ENCODE results near the gene SDK1.

SDK1 gene

GRCh38 chr7:3380886-3381685 lies 80.0 kb downstream of the SDK1 start:
- H3K9me3 Mint-ChIP-seq, result no peaks in the 10 kb centered on the region
- no peaks in the 10 kb centered on the region for H3K4me1 Mint-ChIP-seq (ENCODE audit: low read depth)
- no peaks in the 10 kb centered on the region for H3K36me3 Mint-ChIP-seq (ENCODE audit: low read depth)
- H3K4me3 Mint-ChIP-seq, result no peak overlapping the region
- peaks cover 1% of the 10 kb centered on the region for H3K27me3 Mint-ChIP-seq
- intact Hi-C loops (cut with micrococcal nuclease), result no loop called here
- H3K27ac Mint-ChIP-seq, result no peak overlapping the region

- intact Hi-C loops (cut with micrococcal nuclease), result no loop called here
- no peak overlapping the region for H3K27ac Mint-ChIP-seq
- H3K36me3 Mint-ChIP-seq (ENCODE audit: low read depth), result no peaks in the 10 kb centered on the region
- no peak overlapping the region for H3K4me3 Mint-ChIP-seq
- H3K27me3 Mint-ChIP-seq, result no peaks in the 10 kb centered on the region
- no peaks in the 10 kb centered on the region for H3K4me1 Mint-ChIP-seq (ENCODE audit: low read depth)
- no peaks in the 10 kb centered on the region for H3K9me3 Mint-ChIP-seq
Observed at GRCh38 chr7:3386423-3387190, 85.6 kb downstream of the SDK1 start.

- H3K4me1 Mint-ChIP-seq (ENCODE audit: low read depth), result no peaks in the 10 kb centered on the region
- no peaks in the 10 kb centered on the region for H3K36me3 Mint-ChIP-seq (ENCODE audit: low read depth)
- no peak overlapping the region for H3K4me3 Mint-ChIP-seq
- peaks cover 21% of the 10 kb centered on the region for H3K9me3 Mint-ChIP-seq
- intact Hi-C loops (cut with micrococcal nuclease), result no loop called here
- no peak overlapping the region for H3K27ac Mint-ChIP-seq
- H3K27me3 Mint-ChIP-seq, result no peaks in the 10 kb centered on the region
Observed at GRCh38 chr7:3393862-3394261, 92.8 kb downstream of the SDK1 start.

- intact Hi-C loops (cut with micrococcal nuclease), result no loop called here
- Mint-ChIP-seq H3K9me3 (peaks cover 21% of the 10 kb centered on the region), H3K27ac (no peak overlapping the region), H3K27me3 (peaks cover 1% of the 10 kb centered on the region), H3K4me1 (ENCODE audit: low read depth) (no peaks in the 10 kb centered on the region), H3K36me3 (ENCODE audit: low read depth) (no peaks in the 10 kb centered on the region), H3K4me3 (no peak overlapping the region)
Observed at GRCh38 chr7:3397324-3397723, 96.3 kb downstream of the SDK1 start.

- H3K4me1 Mint-ChIP-seq (ENCODE audit: low read depth), result no peaks in the 10 kb centered on the region
- H3K4me3 Mint-ChIP-seq, result no peak overlapping the region
- H3K9me3 Mint-ChIP-seq, result peaks cover 21% of the 10 kb centered on the region
- no peak overlapping the region for H3K27ac Mint-ChIP-seq
- intact Hi-C loops (cut with micrococcal nuclease), result no loop called here
- peaks cover 1% of the 10 kb centered on the region for H3K27me3 Mint-ChIP-seq
- no peaks in the 10 kb centered on the region for H3K36me3 Mint-ChIP-seq (ENCODE audit: low read depth)
Observed at GRCh38 chr7:3399858-3400257, 98.8 kb downstream of the SDK1 start.

- no peak overlapping the region for H3K4me3 Mint-ChIP-seq
- intact Hi-C loops (cut with micrococcal nuclease), result no loop called here
- H3K27ac Mint-ChIP-seq, result no peak overlapping the region
- no peaks in the 10 kb centered on the region for H3K4me1 Mint-ChIP-seq (ENCODE audit: low read depth)
- peaks cover 3% of the 10 kb centered on the region for H3K27me3 Mint-ChIP-seq
- H3K36me3 Mint-ChIP-seq (ENCODE audit: low read depth), result no peaks in the 10 kb centered on the region
- no peaks in the 10 kb centered on the region for H3K9me3 Mint-ChIP-seq
Observed at GRCh38 chr7:3404501-3404900, 103.4 kb downstream of the SDK1 start.

GRCh38 chr7:3408814-3409595 lies 108.0 kb downstream of the SDK1 start:
- Mint-ChIP-seq H3K4me1 (ENCODE audit: low read depth) (no peaks in the 10 kb centered on the region), H3K4me3 (no peak overlapping the region), H3K27ac (no peak overlapping the region), H3K9me3 (no peaks in the 10 kb centered on the region), H3K27me3 (peaks cover 2% of the 10 kb centered on the region), H3K36me3 (ENCODE audit: low read depth) (no peaks in the 10 kb centered on the region)
- intact Hi-C loops (cut with micrococcal nuclease), result no loop called here

GRCh38 chr7:3412871-3413270 lies 111.8 kb downstream of the SDK1 start:
- H3K36me3 Mint-ChIP-seq (ENCODE audit: low read depth), result no peaks in the 10 kb centered on the region
- H3K27me3 Mint-ChIP-seq, result no peaks in the 10 kb centered on the region
- H3K27ac Mint-ChIP-seq, result no peak overlapping the region
- H3K4me3 Mint-ChIP-seq, result no peak overlapping the region
- intact Hi-C loops (cut with micrococcal nuclease), result no loop called here
- H3K9me3 Mint-ChIP-seq, result no peaks in the 10 kb centered on the region
- H3K4me1 Mint-ChIP-seq (ENCODE audit: low read depth), result no peaks in the 10 kb centered on the region

- H3K4me3 Mint-ChIP-seq, result no peak overlapping the region
- H3K9me3 Mint-ChIP-seq, result no peaks in the 10 kb centered on the region
- H3K36me3 Mint-ChIP-seq (ENCODE audit: low read depth), result no peaks in the 10 kb centered on the region
- intact Hi-C loops (cut with micrococcal nuclease), result no loop called here
- H3K27ac Mint-ChIP-seq, result no peak overlapping the region
- H3K27me3 Mint-ChIP-seq, result peaks cover 1% of the 10 kb centered on the region
- H3K4me1 Mint-ChIP-seq (ENCODE audit: low read depth), result no peaks in the 10 kb centered on the region
Observed at GRCh38 chr7:3415861-3416312, 114.8 kb downstream of the SDK1 start.

GRCh38 chr7:3416453-3416852 lies 115.4 kb downstream of the SDK1 start:
- Mint-ChIP-seq H3K4me1 (ENCODE audit: low read depth) (no peaks in the 10 kb centered on the region), H3K4me3 (no peak overlapping the region), H3K27me3 (peaks cover 1% of the 10 kb centered on the region), H3K36me3 (ENCODE audit: low read depth) (no peaks in the 10 kb centered on the region), H3K27ac (no peak overlapping the region), H3K9me3 (no peaks in the 10 kb centered on the region)
- intact Hi-C loops (cut with micrococcal nuclease), result no loop called here

- Mint-ChIP-seq H3K27ac (no peak overlapping the region), H3K36me3 (ENCODE audit: low read depth) (no peaks in the 10 kb centered on the region), H3K9me3 (no peaks in the 10 kb centered on the region), H3K27me3 (peaks cover 4% of the 10 kb centered on the region), H3K4me3 (no peak overlapping the region), H3K4me1 (ENCODE audit: low read depth) (no peaks in the 10 kb centered on the region)
- intact Hi-C loops (cut with micrococcal nuclease), result no loop called here
Observed at GRCh38 chr7:3425087-3425486, 124.0 kb downstream of the SDK1 start.

GRCh38 chr7:3426064-3426463 lies 125.0 kb downstream of the SDK1 start:
- H3K4me3 Mint-ChIP-seq, result no peak overlapping the region
- intact Hi-C loops (cut with micrococcal nuclease), result no loop called here
- no peak overlapping the region for H3K27ac Mint-ChIP-seq
- H3K27me3 Mint-ChIP-seq, result peaks cover 4% of the 10 kb centered on the region
- H3K36me3 Mint-ChIP-seq (ENCODE audit: low read depth), result no peaks in the 10 kb centered on the region
- no peaks in the 10 kb centered on the region for H3K4me1 Mint-ChIP-seq (ENCODE audit: low read depth)
- H3K9me3 Mint-ChIP-seq, result no peaks in the 10 kb centered on the region

GRCh38 chr7:3427957-3428356 lies 126.9 kb downstream of the SDK1 start:
- H3K27ac Mint-ChIP-seq, result no peak overlapping the region
- intact Hi-C loops (cut with micrococcal nuclease), result no loop called here
- peaks cover 4% of the 10 kb centered on the region for H3K27me3 Mint-ChIP-seq
- no peak overlapping the region for H3K4me3 Mint-ChIP-seq
- H3K4me1 Mint-ChIP-seq (ENCODE audit: low read depth), result no peaks in the 10 kb centered on the region
- H3K36me3 Mint-ChIP-seq (ENCODE audit: low read depth), result no peaks in the 10 kb centered on the region
- H3K9me3 Mint-ChIP-seq, result no peaks in the 10 kb centered on the region

- intact Hi-C loops (cut with micrococcal nuclease), result no loop called here
- Mint-ChIP-seq H3K4me1 (ENCODE audit: low read depth) (no peaks in the 10 kb centered on the region), H3K9me3 (no peaks in the 10 kb centered on the region), H3K27ac (no peak overlapping the region), H3K36me3 (ENCODE audit: low read depth) (no peaks in the 10 kb centered on the region), H3K4me3 (no peak overlapping the region), H3K27me3 (peaks cover 4% of the 10 kb centered on the region)
Observed at GRCh38 chr7:3429981-3430380, 128.9 kb downstream of the SDK1 start.
